Measurements from ENCODE around the gene GAP43.
A peak's percentile ranks its signal among the peaks of the same experiment; 100 is the strongest.

Gene GAP43

DNA sequence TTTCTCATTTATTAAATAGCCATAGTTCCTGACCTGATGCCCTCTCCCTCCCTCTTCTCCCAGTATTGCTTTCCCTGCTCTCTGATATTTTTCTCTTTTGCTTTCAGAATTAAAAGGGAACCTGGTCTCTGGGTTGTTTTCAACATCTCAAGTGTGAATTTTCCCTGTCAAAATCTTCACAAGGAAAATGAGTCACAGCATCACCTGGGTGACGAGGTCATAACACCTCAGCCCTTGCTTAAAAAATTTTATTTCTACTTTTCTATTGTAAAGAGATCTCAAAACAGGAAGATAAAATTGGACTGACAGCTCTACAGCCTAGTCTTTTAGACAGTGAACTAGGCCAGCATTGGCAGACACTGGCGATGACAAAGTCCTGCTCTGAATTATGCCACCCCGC, 40.1 kb downstream of the GAP43 start:
- no peak for DNase-seq

DNA sequence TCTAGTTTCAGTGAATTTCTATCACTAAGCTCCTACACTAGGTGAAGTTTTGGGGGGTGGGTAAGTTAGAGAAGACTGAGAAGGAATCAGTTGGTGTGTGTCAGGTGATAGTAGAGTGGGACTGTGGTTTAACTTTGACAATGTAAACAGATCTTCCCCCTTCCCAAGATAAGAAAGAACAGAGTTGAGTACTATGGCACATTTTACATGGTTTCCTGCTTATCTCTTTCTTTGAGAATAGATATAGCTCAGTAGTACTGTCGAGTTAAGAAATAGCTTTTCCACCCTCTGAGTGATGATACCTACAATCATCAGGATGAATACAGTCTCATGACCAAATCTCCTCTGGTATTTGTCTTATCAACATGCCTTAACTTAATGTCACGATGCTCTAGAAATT, 42.8 kb downstream of the GAP43 start:
- DNase-seq: no peak

- DNase-seq: no peak
Measured at GRCh38 chr3:115666920-115667737, 43.8 kb downstream of the GAP43 start.

DNA sequence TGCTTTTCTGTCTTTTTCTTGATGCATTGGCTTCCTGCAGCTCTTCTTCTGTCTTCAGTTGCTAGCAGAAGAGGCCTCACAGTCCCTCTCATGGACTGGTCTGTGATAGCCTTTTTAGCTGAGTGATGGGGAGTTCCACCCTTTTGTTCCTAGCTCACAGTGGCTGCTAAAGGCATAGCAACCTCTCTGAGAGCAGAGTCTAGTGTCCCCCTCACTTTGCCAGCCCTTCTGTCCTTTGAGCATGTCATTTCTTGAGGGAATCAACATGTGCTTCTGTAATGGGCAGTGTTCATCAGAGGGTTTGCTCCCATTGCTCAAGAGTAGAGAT, 44.4 kb downstream of the GAP43 start:
- no peak for DNase-seq

GRCh38 chr3:115670911-115671310, 47.6 kb downstream of the GAP43 start:
- DNase-seq: no peak

- no peak for DNase-seq
Measured at GRCh38 chr3:115671761-115672455, 48.6 kb downstream of the GAP43 start.

DNA sequence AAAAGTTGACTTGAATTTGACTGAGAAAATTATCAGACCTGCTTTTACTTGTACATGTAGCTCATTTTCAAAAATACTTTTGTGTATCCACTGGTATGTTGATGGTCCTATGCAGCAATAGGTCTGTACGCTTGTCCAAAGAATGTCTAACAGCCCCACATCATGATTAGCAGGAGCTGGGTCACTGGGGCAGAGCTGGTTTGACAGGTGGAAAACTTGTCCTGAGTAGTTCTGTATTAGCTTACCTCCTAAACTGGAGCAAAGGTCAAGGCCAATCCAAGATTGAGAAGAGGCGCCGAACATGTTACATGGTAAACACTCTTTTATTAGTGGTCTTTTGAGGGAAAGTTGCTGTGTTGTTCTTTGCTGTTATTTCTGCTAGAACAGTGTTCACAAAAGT, 50.6 kb downstream of the GAP43 start:
- no peak for DNase-seq

- DNase-seq: no peak
Measured at GRCh38 chr3:115676336-115676735, 53.0 kb downstream of the GAP43 start.

DNA sequence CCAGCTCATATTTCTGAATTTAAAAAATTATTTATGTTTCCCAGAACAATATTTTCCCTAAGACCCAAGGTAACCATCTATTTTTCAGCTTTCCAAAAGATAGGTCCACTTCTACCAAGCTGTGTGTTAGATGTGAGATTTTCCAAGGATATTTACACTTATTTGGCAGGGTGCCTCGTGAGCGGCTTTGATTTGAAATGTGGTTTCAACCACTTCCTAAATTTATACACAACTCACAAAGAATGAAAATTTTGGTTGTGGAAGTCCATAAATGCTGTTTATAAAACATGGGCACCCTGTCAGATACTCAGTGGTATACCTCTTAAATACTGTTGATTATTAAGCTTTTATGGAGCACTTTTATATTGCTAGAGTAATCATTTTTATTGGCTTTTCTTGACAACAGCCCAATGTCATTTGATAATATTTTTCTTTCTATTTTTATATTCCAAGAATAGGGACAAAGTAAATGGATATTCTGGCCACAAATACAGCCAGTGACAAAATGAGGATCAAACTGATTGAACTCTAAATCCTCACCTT, 57.6 kb downstream of the GAP43 start:
- DNase-seq: no peak

DNA sequence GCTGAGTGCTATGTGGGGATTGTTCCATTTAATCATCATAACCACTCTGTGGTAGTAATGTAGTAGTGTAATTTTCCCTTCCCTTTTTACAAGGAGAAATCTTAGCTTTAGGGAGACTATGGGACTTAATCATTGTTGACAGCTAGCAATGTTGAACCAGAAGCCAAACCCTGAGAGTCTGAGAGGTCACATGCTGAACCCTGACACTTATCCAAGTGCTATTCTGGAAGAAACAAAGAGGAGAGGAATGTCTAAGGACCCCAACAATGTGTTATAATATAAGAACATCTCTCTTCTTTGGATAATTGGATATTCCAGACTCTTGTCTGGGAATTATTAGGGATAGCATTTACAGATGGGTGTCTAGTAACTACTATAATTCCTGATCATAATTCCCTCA, 58.4 kb downstream of the GAP43 start:
- no peak for DNase-seq

DNA sequence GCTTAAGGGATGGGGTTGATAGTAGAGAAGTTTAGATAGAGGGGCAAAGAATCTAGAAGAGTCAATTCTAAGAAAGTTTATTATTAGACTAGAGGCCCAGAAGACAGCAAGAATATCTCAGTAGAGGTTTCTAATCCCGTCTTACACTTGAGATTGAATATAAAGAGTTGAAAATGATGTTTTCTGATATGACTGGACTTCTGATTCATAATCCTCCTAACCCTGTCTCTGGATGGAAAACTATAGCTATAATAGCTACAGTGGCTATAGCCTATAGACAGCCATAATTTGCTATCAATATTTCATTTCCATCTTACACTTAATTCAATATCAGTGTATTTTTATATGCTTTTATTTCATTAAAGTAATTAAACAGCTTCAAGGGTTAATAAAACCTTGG, 60.0 kb downstream of the GAP43 start:
- no peak for DNase-seq

DNA sequence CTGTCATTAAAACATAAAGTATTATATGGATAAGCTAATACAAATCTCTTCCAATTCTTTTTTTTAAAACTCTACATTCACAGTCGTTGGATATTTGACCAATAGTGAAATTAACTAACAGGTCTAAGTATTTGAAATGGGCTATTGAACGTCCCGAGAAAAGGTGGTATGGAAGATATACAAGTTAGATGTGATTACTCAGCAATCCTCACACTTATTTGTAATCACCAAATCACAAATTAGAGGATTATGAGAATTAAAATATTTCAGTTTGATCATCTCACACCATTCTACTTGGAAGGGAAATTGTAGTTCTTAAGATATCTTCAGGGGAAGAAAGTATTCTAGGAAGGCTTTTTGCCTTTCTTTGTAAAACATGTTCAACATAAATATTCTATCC, 60.5 kb downstream of the GAP43 start:
- no peak for DNase-seq

- no peak for DNase-seq
Measured at GRCh38 chr3:115685097-115685496, 61.8 kb downstream of the GAP43 start.

DNA sequence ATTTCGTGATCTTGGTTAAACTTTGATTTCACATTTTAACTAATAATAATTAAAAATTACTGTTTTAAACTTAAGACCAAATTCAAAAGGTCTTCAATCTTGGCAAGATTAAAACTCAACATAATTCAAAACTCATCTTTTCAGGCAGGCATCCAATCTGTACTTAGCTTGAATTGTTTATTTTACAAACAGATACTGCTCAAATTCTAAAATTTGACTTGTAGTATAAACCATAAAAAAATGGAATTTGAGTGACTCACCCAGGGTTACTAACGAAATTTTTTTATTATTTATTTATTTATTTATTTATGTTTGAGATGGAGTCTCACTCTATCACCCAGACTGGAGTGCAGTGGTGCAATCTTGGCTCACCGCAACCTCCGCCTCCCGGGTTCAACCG, 64.4 kb downstream of the GAP43 start:
- DNase-seq: no peak

DNA sequence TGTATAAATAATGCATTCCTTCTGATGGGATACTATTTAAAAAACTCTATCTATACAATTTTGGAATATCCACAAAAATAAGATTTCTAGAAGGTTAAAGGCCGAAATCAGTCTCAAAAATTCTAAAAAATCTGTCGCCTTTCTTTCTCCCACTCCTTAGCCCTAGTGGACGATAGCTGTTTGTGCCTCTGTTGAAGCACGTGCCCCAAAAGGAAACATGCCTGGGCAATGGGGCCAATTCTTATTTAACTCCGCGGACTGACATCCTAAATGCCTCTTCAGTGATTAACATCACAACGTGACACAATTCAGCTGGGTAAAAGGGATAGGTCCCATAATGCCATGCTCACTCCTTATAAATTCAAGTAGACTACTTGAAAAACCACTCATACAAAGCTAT, 65.1 kb downstream of the GAP43 start:
- no peak for DNase-seq

DNA sequence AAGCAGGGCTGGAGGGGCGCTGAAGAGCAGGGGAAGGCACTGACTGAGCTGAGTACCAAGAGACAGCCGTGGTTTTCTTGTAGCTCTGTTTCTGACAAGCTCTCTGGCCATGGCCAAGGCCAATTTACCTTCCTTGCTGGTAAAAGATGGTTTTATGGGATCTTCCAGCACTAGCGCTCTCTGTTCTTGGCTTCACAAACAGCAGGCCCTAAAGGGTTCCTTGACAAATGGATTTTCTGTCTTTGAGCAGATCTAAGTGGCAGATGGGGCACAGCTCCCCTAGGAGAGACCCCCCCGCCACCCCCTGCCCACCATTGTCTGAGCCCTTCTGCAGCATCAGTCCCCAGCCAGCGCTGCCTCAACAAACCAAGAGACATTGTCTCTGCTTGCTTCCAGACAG, 66.6 kb downstream of the GAP43 start:
- peak; percentile 55 for DNase-seq

DNA sequence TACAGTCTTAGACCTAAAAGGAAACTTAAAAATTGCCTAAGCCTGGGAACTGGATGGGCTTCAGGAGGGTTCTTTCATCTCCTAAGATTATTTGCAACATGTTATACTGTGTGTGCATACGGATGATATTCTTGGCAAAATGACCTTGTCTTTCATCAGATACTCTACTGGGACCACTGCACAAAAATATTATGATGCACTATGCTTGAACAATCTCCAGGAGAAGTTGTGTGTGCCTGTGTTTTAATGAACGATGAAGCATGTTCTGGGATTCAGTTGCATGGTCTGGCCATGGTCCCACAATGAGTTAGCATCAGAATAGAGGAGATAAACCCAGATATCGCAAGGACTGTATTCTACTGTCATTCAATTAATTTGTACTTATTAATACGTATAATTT, 68.7 kb downstream of the GAP43 start:
- peak; percentile 21 for DNase-seq

DNA sequence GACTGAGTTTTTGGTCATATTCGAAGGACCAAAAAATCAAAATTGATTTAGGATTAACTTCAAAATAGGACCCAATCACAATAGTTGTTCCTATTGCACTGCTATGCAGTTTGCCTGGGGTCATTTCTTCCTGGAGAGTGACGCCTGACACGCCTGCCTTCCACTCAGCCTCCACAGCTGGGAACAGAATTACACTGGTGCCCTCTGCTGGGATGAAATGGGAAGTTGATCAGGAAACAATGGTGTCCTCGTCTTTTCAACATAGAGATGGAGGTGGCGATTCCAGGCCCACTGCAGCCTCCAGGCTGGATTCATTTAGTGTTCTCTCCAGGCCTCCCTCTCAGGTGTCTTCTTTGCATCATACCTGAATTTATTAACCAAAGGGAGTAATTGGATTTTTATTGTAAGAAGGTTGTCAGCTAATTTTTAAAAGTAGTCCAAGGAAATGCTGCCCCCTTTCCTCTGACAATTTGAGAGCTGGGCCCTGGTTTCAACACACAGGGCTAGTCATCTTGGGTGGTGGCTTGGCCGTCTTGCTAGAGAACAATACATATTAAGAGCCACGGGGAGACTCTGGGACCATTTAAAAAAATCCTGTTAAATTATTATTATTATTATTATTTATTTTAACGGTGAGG, 69.7 kb downstream of the GAP43 start:
- DNase-seq: peak; percentile 63

DNA sequence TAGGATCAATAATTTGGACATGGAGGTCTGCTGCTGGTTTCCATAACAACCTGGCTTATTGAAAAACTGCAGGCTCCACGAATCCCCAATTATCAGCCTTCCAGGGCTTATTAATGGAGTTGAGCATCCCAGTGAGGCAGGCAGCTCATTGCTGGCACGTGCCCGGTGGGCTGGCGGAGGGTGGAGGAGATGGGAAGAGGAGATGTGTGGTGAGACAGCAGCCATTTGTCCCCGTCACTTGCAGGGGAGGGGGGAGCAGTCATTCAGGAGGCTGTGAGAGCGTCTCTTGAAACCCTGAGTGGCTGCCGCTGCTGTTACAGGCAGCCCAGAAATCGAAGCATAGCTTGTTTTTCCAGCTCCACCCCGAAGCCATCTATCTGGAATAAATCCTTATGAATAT, 70.6 kb downstream of the GAP43 start:
- DNase-seq: no peak

DNA sequence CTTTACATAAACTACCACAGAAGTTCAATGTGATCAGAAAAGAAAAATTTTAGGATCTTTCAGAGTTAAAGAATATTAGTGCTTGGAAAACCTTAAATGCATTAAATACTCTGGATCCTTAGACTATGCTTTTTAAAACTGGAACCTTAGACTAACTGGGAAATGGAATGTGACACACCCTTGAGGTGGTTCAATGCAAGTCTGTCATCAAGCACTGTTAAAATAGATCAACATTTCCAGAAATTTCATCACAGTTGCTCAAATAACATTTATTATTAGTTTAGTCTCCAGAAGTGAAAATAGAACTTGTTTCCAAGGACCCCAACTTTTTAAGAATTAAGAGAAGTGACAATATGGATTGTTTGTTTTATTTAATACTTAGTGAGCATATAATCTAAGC, 71.8 kb downstream of the GAP43 start:
- DNase-seq: no peak

- no peak for DNase-seq
Measured at GRCh38 chr3:115697263-115698053, 74.1 kb downstream of the GAP43 start.

GRCh38 chr3:115698851-115699591, 75.7 kb downstream of the GAP43 start:
- peak; percentile 33 for DNase-seq

Measured in NCI-H446 treated with DMSO at 0.1 percent for 48 hours (cell line).